A549 (cell line): Measurements from ENCODE around the gene SIK2. TPM values are rescaled to one million over a fixed set of nuclear protein-coding genes. Genes with fewer than 3 reads are reported as not detected.

Experiments used
- ATAC-seq, 2 experiments: fragments of 200-7000 bp in 1 of 2; fragments of >200 bp in 1 of 2; cut with Nextera tagmentation in 1 of 2; cut with Tn5 transposase in 1 of 2; 3 replicates each; pipeline versions ENCODE4 v1.8.0 to v1.9.1; 2018 to 2020; ENCODE audit warnings: mild to moderate bottlenecking in 1 of 2, moderate library complexity in 1 of 2
- CTCF ChIA-PET: fragments of 300-600 bp; sonication (Branson Sonifier 250); formaldehyde crosslinking; extraction: SDS; loops from one replicate; lab custom pipeline; 2021; ENCODE audit warnings: antibody characterized with exemption, inconsistent platforms; lab: Yijun Ruan, JAX
- POLR2A ChIA-PET: fragments of 350-600 bp; formaldehyde crosslinking; extraction: SDS; loops from one replicate; lab custom pipeline; 2021; ENCODE audit warnings: antibody characterized with exemption, inconsistent platforms; lab: Yijun Ruan, JAX
- DNase-seq, 2 experiments: peaks; one replicate each; pipeline versions ENCODE4 v3.0.0 to v3.0.0-alpha.2; 2011 to 2016; ENCODE audit warnings: low read depth in 1 of 2, low spot score in 1 of 2
- FAIRE-seq: peaks from 2 replicates; lab custom pipeline; 2011; peaks lifted over from hg19 to GRCh38; lab: Jason Lieb, UNC
- H3K27ac ChIP-seq, 2 experiments: fragments of >200 bp; sonication (Bioruptor Twin); formaldehyde crosslinking; 3 replicates each; pipeline ENCODE4 v1.5.1; 2016 to 2017
- H3K4me1 ChIP-seq: fragments of >200 bp; sonication (Bioruptor Twin); formaldehyde crosslinking; 3 replicates; pipeline ENCODE4 v1.6.1; 2016
- H3K4me2 ChIP-seq: fragments of >200 bp; sonication (Bioruptor Twin); formaldehyde crosslinking; 3 replicates; pipeline ENCODE4 v1.6.1; 2016
- H3K4me3 ChIP-seq: fragments of >200 bp; sonication (Bioruptor Twin); formaldehyde crosslinking; 3 replicates; pipeline ENCODE4 v1.5.1; 2016
- H3K9me3 ChIP-seq: fragments of >200 bp; sonication (Bioruptor Twin); formaldehyde crosslinking; 3 replicates; pipeline ENCODE4 v1.6.1; 2016
- BHLHE40 ChIP-seq: IDR thresholded peaks from 2 replicates; pipeline ENCODE4 v1.6.1; 2012; ENCODE audit warnings: low read depth, low read length, inconsistent platforms
- EHF ChIP-seq: fragments of 250-450 bp; sonication (Bioruptor Pico); IDR thresholded peaks from 2 replicates; pipeline ENCODE4 v1.5.0; 2020; ENCODE audit warnings: mild to moderate bottlenecking
- EP300 ChIP-seq, 2 experiments: fragments of >200 bp; sonication (Bioruptor Twin); formaldehyde crosslinking; IDR thresholded peaks; 2 replicates in 1 of 2; 3 replicates in 1 of 2; pipeline ENCODE4 v1.6.1; 2016 to 2017
- ESRRA ChIP-seq: fragments of 150-350 bp; IDR thresholded peaks from 2 replicates; pipeline ENCODE4 v1.6.1; 2014; ENCODE audit warnings: mild to moderate bottlenecking, low read length, borderline replicate concordance
- FOSL2 ChIP-seq, 2 experiments: fragments of 450-650 bp in 1 of 2; fragments of >200 bp in 1 of 2; sonication (Bioruptor Twin) in 1 of 2; formaldehyde crosslinking; IDR thresholded peaks; 2 replicates each; pipeline versions ENCODE4 v1.5.0 to v1.6.1; 2016 to 2020; ENCODE audit warnings: mild to moderate bottlenecking in 1 of 2, moderate library complexity in 1 of 2
- HDAC2 ChIP-seq: fragments of 200-600 bp; sonication (generic); IDR thresholded peaks from 2 replicates; pipeline ENCODE4 v1.6.1; 2016
- HEYL ChIP-seq: fragments of 250-450 bp; sonication (Bioruptor Pico); IDR thresholded peaks from 2 replicates; pipeline ENCODE4 v1.8.0; 2021; ENCODE audit warnings: mild to moderate bottlenecking, moderate library complexity
- HOXA7 ChIP-seq: fragments of 250-450 bp; sonication (Bioruptor Pico); IDR thresholded peaks from 2 replicates; pipeline ENCODE4 v1.5.0; 2020; ENCODE audit warnings: mild to moderate bottlenecking, moderate library complexity
- MAZ ChIP-seq: fragments of 150-350 bp; IDR thresholded peaks from 2 replicates; pipeline ENCODE4 v1.6.1; 2014; ENCODE audit warnings: antibody characterized with exemption, low read depth, low read length, borderline replicate concordance
- MYC ChIP-seq: IDR thresholded peaks from 2 replicates; pipeline ENCODE4 v1.6.1; 2012; ENCODE audit warnings: mild to moderate bottlenecking, inconsistent platforms, low read length, improper control_type of control experiment, borderline replicate concordance
- RAD21 ChIP-seq, 2 experiments: fragments of >200 bp in 1 of 2; sonication (Bioruptor Twin) in 1 of 2; formaldehyde crosslinking in 1 of 2; IDR thresholded peaks in 1 of 2; conservative IDR thresholded peaks in 1 of 2; 2 replicates in 1 of 2; 3 replicates in 1 of 2; pipeline ENCODE4 v1.6.1; 2012 to 2018; ENCODE audit warnings: inconsistent platforms in 1 of 2
- RARB ChIP-seq: fragments of 250-450 bp; sonication (Bioruptor Pico); IDR thresholded peaks from 2 replicates; pipeline ENCODE4 v1.8.0; 2021; ENCODE audit warnings: mild to moderate bottlenecking, moderate library complexity
- RCOR1 ChIP-seq: fragments of 150-350 bp; IDR thresholded peaks from 2 replicates; pipeline ENCODE4 v1.6.1; 2014; ENCODE audit warnings: antibody characterized with exemption, low read length, low read depth
- RFX5 ChIP-seq: fragments of 450-650 bp; IDR thresholded peaks from 2 replicates; pipeline ENCODE4 v1.7.1; 2014; ENCODE audit warnings: antibody characterized with exemption, mild to moderate bottlenecking, moderate library complexity
- SMC3 ChIP-seq: fragments of >200 bp; sonication (Bioruptor Twin); formaldehyde crosslinking; IDR thresholded peaks from 3 replicates; pipeline ENCODE4 v1.6.1; 2018; ENCODE audit warnings: inconsistent platforms
- TFCP2L1 ChIP-seq: fragments of 250-450 bp; sonication (Bioruptor Pico); IDR thresholded peaks from 2 replicates; pipeline ENCODE4 v1.5.0; 2021; ENCODE audit warnings: mild to moderate bottlenecking
- TP53 ChIP-seq: fragments of 250-450 bp; sonication (Bioruptor Pico); IDR thresholded peaks from 2 replicates; pipeline ENCODE4 v1.5.0; 2021; ENCODE audit warnings: mild to moderate bottlenecking, moderate library complexity
- ZC3H11A ChIP-seq: fragments of 450-650 bp; IDR thresholded peaks from 2 replicates; pipeline ENCODE4 v1.6.1; 2014; ENCODE audit warnings: antibody characterized with exemption, mild to moderate bottlenecking
- WGBS: methylation state at CpG from one replicate; pipeline ENCODE4 v1.1.6; 2017; ENCODE audit errors: missing lambda C conversion rate; 5-methylcytosine and 5-hydroxymethylcytosine counted together
- polyA plus RNA-seq, 4 experiments: library from polyadenylated mRNA; depleted of rRNA in 3 of 4; stranded (reverse); fragments of >200 nt; fragmentation: RNase III in 1 of 4; extraction: RNeasy Plus Mini Kit Qiagen cat#74134 plus additional on column Dnase treatment in 1 of 4; gene quantifications; 2 replicates in 3 of 4; 3 replicates in 1 of 4; pipeline ENCODE4 v1.2.3, GENCODE V29; 2011 to 2017
- TF ChIP-seq, protein P1 (sequence below): fragments of 450-650 bp; IDR thresholded peaks from 2 replicates; pipeline ENCODE4 v1.6.1; 2014; ENCODE audit warnings: antibody characterized with exemption
- TF ChIP-seq, protein P2 (sequence below): IDR thresholded peaks from 2 replicates; pipeline ENCODE4 v1.6.1; 2012; ENCODE audit warnings: low read depth, borderline replicate concordance
- TF ChIP-seq, protein P3 (sequence below): IDR thresholded peaks from 2 replicates; pipeline ENCODE4 v1.6.1; 2012
- TF ChIP-seq, protein P4 (sequence below): fragments of 250-450 bp; sonication (Bioruptor Pico); IDR thresholded peaks from 2 replicates; pipeline ENCODE4 v1.5.0; 2021; ENCODE audit warnings: mild to moderate bottlenecking, moderate library complexity, borderline replicate concordance
- TF ChIP-seq, protein P5 (sequence below): fragments of 150-350 bp; IDR thresholded peaks from 2 replicates; pipeline ENCODE4 v1.6.1; 2014; ENCODE audit warnings: low read depth, mild to moderate bottlenecking, low read length
- TF ChIP-seq, protein P6 (sequence below): fragments of >200 bp; sonication (Bioruptor Twin); formaldehyde crosslinking; IDR thresholded peaks from 3 replicates; pipeline ENCODE4 v1.6.1; 2016

The SIK2 gene
- polyA plus RNA-seq, 2 of the 4 experiments (the other 2 are of a cell fraction), result 4.5 to 9.0 TPM

DNA sequence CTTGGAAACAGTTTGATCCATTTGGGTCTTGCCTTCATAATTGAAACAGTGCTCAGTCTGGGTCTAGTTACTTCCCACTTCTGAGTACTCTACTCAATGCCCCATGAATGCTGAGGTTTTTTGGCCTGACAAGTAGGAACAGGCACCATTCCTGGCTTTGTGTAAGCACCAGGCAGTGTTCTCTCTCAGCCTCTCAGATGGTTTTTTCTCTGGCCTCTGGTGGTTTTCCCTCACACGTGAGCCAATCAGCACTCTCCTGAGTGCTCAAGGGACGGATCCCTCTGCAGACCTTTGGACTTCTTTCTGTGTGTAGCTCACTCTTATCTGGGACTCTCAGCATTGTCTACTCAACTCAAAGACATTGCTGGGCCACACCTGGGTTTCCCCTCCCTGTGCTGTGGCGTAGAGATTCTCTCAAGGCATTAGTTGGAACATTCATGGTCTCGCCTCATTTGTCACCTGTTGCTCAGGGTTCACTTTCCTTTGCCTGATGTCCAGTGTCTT is 21.3 kb downstream of the SIK2 start:
- 95% methylated on average over 4 of the region's 4 CpGs for WGBS
- FAIRE-seq, result no peak
- ATAC-seq, result no peak
- TF ChIP-seq HEYL (CRISPR knock-in tag) (no peak), MYC (no peak), RCOR1 (no peak), MAZ (no peak), RARB (CRISPR knock-in tag) (no peak), RAD21 (conservative IDR thresholded peaks at IDR 0.05 in 1 of 2, IDR thresholded peaks at IDR 0.05 in 1 of 2) (no peak), FOSL2 (IDR thresholded peaks at IDR 0.05) (no peak), FOSL2 (CRISPR knock-in tag; IDR thresholded peaks at IDR 0.05) (no peak), ESRRA (no peak), HOXA7 (CRISPR knock-in tag) (no peak), HDAC2 (no peak), SMC3 (no peak), EHF (CRISPR knock-in tag) (no peak)
- TF ChIP-seq, protein P1, sequence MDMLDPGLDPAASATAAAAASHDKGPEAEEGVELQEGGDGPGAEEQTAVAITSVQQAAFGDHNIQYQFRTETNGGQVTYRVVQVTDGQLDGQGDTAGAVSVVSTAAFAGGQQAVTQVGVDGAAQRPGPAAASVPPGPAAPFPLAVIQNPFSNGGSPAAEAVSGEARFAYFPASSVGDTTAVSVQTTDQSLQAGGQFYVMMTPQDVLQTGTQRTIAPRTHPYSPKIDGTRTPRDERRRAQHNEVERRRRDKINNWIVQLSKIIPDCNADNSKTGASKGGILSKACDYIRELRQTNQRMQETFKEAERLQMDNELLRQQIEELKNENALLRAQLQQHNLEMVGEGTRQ, result no peak
- TF ChIP-seq, protein P2, sequence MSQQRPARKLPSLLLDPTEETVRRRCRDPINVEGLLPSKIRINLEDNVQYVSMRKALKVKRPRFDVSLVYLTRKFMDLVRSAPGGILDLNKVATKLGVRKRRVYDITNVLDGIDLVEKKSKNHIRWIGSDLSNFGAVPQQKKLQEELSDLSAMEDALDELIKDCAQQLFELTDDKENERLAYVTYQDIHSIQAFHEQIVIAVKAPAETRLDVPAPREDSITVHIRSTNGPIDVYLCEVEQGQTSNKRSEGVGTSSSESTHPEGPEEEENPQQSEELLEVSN, result no peak
- TF ChIP-seq, protein P3, sequence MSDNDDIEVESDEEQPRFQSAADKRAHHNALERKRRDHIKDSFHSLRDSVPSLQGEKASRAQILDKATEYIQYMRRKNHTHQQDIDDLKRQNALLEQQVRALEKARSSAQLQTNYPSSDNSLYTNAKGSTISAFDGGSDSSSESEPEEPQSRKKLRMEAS, result no peak
- TF ChIP-seq, protein P4, sequence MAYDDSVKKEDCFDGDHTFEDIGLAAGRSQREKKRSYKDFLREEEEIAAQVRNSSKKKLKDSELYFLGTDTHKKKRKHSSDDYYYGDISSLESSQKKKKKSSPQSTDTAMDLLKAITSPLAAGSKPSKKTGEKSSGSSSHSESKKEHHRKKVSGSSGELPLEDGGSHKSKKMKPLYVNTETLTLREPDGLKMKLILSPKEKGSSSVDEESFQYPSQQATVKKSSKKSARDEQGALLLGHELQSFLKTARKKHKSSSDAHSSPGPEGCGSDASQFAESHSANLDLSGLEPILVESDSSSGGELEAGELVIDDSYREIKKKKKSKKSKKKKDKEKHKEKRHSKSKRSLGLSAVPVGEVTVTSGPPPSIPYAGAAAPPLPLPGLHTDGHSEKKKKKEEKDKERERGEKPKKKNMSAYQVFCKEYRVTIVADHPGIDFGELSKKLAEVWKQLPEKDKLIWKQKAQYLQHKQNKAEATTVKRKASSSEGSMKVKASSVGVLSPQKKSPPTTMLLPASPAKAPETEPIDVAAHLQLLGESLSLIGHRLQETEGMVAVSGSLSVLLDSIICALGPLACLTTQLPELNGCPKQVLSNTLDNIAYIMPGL (CRISPR knock-in tag), result no peak
- TF ChIP-seq, protein P5, sequence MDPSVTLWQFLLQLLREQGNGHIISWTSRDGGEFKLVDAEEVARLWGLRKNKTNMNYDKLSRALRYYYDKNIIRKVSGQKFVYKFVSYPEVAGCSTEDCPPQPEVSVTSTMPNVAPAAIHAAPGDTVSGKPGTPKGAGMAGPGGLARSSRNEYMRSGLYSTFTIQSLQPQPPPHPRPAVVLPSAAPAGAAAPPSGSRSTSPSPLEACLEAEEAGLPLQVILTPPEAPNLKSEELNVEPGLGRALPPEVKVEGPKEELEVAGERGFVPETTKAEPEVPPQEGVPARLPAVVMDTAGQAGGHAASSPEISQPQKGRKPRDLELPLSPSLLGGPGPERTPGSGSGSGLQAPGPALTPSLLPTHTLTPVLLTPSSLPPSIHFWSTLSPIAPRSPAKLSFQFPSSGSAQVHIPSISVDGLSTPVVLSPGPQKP, result no peak
- H3K4me2 ChIP-seq, result no peak overlapping the region
- DNase-seq, result no peak
- POLR2A ChIA-PET, result no interaction called here
- H3K9me3 ChIP-seq, result no peaks in the 10 kb centered on the region
- CTCF ChIA-PET, result no interaction called here
- no peak overlapping the region for H3K27ac ChIP-seq
- peaks cover 8% of the 10 kb centered on the region; the same call in 2 of the 3 replicates for H3K4me1 ChIP-seq
- H3K4me3 ChIP-seq, result no peak overlapping the region

DNA sequence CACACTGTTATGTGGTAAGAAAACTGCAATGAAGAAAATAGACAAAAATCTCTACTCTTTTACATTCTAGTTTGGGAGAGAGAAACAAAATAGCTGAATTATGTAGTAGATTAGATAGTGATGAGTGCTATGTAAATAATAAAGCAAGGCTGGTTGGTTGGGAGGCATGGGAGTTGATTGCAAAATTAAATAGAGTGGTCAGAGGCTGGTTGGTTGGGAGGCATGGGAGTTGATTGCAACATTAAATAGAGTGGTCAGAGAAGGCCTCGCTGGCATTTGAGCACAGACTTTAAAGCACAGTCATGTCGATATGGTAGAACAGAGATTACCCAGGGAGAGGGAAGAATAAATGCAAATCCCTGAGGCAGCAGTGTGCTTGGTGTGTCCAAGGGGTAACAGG is 22.4 kb downstream of the SIK2 start:
- no peak for TF ChIP-seq EP300 (IDR thresholded peaks at IDR 0.05)
- TF ChIP-seq TP53, result no peak
- TF ChIP-seq ZC3H11A, result no peak
- TF ChIP-seq, protein P4 (CRISPR knock-in tag), result no peak
- TF ChIP-seq RAD21 (conservative IDR thresholded peaks at IDR 0.05 in 1 of 2, IDR thresholded peaks at IDR 0.05 in 1 of 2), result no peak
- no peak for TF ChIP-seq BHLHE40
- no peak for TF ChIP-seq RFX5
- TF ChIP-seq TFCP2L1 (CRISPR knock-in tag), result no peak
- TF ChIP-seq, protein P6, sequence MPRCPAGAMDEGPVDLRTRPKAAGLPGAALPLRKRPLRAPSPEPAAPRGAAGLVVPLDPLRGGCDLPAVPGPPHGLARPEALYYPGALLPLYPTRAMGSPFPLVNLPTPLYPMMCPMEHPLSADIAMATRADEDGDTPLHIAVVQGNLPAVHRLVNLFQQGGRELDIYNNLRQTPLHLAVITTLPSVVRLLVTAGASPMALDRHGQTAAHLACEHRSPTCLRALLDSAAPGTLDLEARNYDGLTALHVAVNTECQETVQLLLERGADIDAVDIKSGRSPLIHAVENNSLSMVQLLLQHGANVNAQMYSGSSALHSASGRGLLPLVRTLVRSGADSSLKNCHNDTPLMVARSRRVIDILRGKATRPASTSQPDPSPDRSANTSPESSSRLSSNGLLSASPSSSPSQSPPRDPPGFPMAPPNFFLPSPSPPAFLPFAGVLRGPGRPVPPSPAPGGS, result no peak
- TF ChIP-seq, all 56 proteins: peak for 0
- Histone ChIP-seq H3K4me2 (no peak overlapping the region), H3K27ac (no peak overlapping the region), H3K9me3 (no peaks in the 10 kb centered on the region), H3K4me3 (no peak overlapping the region), H3K4me1 (peaks cover 8% of the 10 kb centered on the region; the same call in 2 of the 3 replicates)
- POLR2A ChIA-PET, result no interaction called here
- ATAC-seq (no peak), FAIRE-seq (no peak), DNase-seq (no peak)
- CTCF ChIA-PET, result no interaction called here
- WGBS, result 83% methylated on average over 2 of the region's 2 CpGs
